Hepatocyte (in vitro differentiated cells): ENCODE results near the gene TM9SF1.

ENCODE experiments used
- CTCF ChIP-seq: fragments of 200-600 bp; sonication (generic); IDR thresholded peaks from 2 replicates; pipeline ENCODE4 v1.5.1; 2016; ENCODE audit warnings: antibody characterized with exemption, mild to moderate bottlenecking; ENCODE audit not compliant: poor library complexity
- EZH2 ChIP-seq: fragments of 200-600 bp; sonication (generic); IDR thresholded peaks from 2 replicates; pipeline ENCODE4 v1.6.1; 2016; ENCODE audit warnings: antibody characterized with exemption, mild to moderate bottlenecking, borderline replicate concordance
- EZH2phosphoT487 ChIP-seq: fragments of 200-600 bp; sonication (generic); IDR thresholded peaks from one replicate; pipeline ENCODE4 v1.6.1; 2018; ENCODE audit warnings: antibody characterized with exemption, mild to moderate bottlenecking, low read depth, moderate library complexity; ENCODE audit not compliant: unreplicated experiment, severe bottlenecking

- TF ChIP-seq EZH2 (no peak), CTCF (peak; percentile 28), EZH2phosphoT487 (no peak)
Measured at GRCh38 chr14:24141097-24141880, 54.0 kb downstream of the TM9SF1 start, which contains the start of gene EMC9.
